H1 (cell line): ENCODE results near the gene ICAM3. TPM values are rescaled to one million over a fixed set of nuclear protein-coding genes. Genes with fewer than 3 reads are reported as not detected.

Experiments used
- CTCF ChIA-PET: fragments of 300-600 bp; sonication (Branson Sonifier 250); formaldehyde crosslinking; loops from one replicate; lab custom pipeline; 2021; ENCODE audit not compliant: partially characterized antibody; lab: Charles Lee
- POLR2A ChIA-PET: fragments of 300-600 bp; sonication (Branson Sonifier 250); formaldehyde crosslinking; loops from one replicate; lab custom pipeline; 2021; ENCODE audit warnings: inconsistent platforms; ENCODE audit not compliant: partially characterized antibody; lab: Charles Lee
- DNase-seq, 2 experiments: peaks; one replicate each; pipeline versions ENCODE4 v3.0.0 to v3.0.0-alpha.2; 2010 to 2022; ENCODE audit warnings: low spot score in 2 of 2, low read depth in 1 of 2, mixed read lengths in 1 of 2
- FAIRE-seq: peaks from 2 replicates; lab custom pipeline; 2011; peaks lifted over from hg19 to GRCh38; lab: Jason Lieb, UNC
- H2AFZ ChIP-seq: 2 replicates; pipeline ENCODE4 v1.8.1; 2012; ENCODE audit warnings: low read length, inconsistent platforms
- H2AK5ac ChIP-seq: 2 replicates; pipeline ENCODE4 v1.6.1; 2013; ENCODE audit warnings: low read depth, low read length
- H2BK120ac ChIP-seq: replicated peaks from 2 replicates; pipeline ENCODE3; 2013; ENCODE audit warnings: low read depth, low read length, inconsistent platforms
- H2BK12ac ChIP-seq: 2 replicates; pipeline ENCODE4 v1.6.1; 2013; ENCODE audit warnings: low read depth, low read length
- H2BK15ac ChIP-seq: 2 replicates; pipeline ENCODE4 v1.6.1; 2013; ENCODE audit warnings: low read length
- H2BK20ac ChIP-seq: 2 replicates; pipeline ENCODE4 v1.6.1; 2013; ENCODE audit warnings: low read length
- H2BK5ac ChIP-seq: 2 replicates; pipeline ENCODE4 v1.6.1; 2013; ENCODE audit warnings: low read depth, low read length
- H3K14ac ChIP-seq: 2 replicates; pipeline ENCODE4 v1.6.1; 2013; ENCODE audit warnings: inconsistent platforms; ENCODE audit not compliant: insufficient read length
- H3K18ac ChIP-seq: 2 replicates; pipeline ENCODE4 v1.6.1; 2013; ENCODE audit warnings: low read length; ENCODE audit errors: extremely low read depth
- H3K23ac ChIP-seq: 2 replicates; pipeline ENCODE4 v1.6.1; 2013; ENCODE audit warnings: inconsistent platforms; ENCODE audit not compliant: insufficient read length
- H3K23me2 ChIP-seq: 2 replicates; pipeline ENCODE4 v1.6.1; 2013; ENCODE audit warnings: low read depth, low read length
- H3K27ac ChIP-seq: 2 replicates; pipeline ENCODE4 v1.6.1; 2011; ENCODE audit warnings: low read depth, low read length, inconsistent platforms
- H3K27me3 ChIP-seq, 4 experiments: replicated peaks in 1 of 4; 1 replicate in 1 of 4; 2 replicates in 3 of 4; pipeline versions ENCODE4 v1.6.1 to v1.8.1; 2011 to 2013; ENCODE audit warnings: low read length in 3 of 4, mild to moderate bottlenecking in 3 of 4, inconsistent platforms in 2 of 4, mixed read lengths in 2 of 4, moderate library complexity in 1 of 4; ENCODE audit not compliant: control insufficient read depth in 3 of 4, insufficient read depth in 3 of 4; ENCODE audit errors: extremely low read depth in 1 of 4
- H3K36me3 ChIP-seq, 4 experiments: 2 replicates each; pipeline versions ENCODE4 v1.6.1 to v1.8.1; 2011 to 2013; ENCODE audit warnings: mild to moderate bottlenecking in 4 of 4, low read length in 3 of 4, moderate library complexity in 2 of 4, control low read depth in 1 of 4, inconsistent platforms in 1 of 4; ENCODE audit not compliant: insufficient read depth in 4 of 4, control insufficient read depth in 2 of 4
- H3K4ac ChIP-seq: replicated peaks from 2 replicates; pipeline ENCODE3; 2013; ENCODE audit warnings: low read length, low read depth, mixed read lengths, inconsistent platforms; ENCODE audit not compliant: insufficient read length
- H3K4me1 ChIP-seq, 4 experiments: replicated peaks in 1 of 4; 1 replicate in 1 of 4; 2 replicates in 3 of 4; pipeline versions ENCODE4 v1.6.1 to v1.8.1; 2011 to 2013; ENCODE audit warnings: low read length in 3 of 4, inconsistent platforms in 2 of 4, mixed read lengths in 1 of 4; ENCODE audit not compliant: insufficient read depth in 4 of 4, control insufficient read depth in 3 of 4
- H3K4me2 ChIP-seq, 2 experiments: 2 replicates each; pipeline versions ENCODE4 v1.6.1 to v1.8.1; 2011 to 2013; ENCODE audit warnings: low read depth in 2 of 2, low read length in 2 of 2, control low read depth in 1 of 2, inconsistent platforms in 1 of 2, mild to moderate bottlenecking in 1 of 2; ENCODE audit not compliant: insufficient read depth in 1 of 2
- H3K4me3 ChIP-seq, 4 experiments: fragments of 200-600, 300-600 bp in 1 of 4; sonication (generic), shearing (Covaris generic), sonication (Bioruptor Twin) in 1 of 4; 2 replicates each; pipeline versions ENCODE4 v1.5.1 to v1.8.1; 2011 to 2016; ENCODE audit warnings: low read length in 4 of 4, low read depth in 3 of 4, control low read depth in 2 of 4, inconsistent platforms in 2 of 4, mild to moderate bottlenecking in 2 of 4, mixed read lengths in 1 of 4, moderate library complexity in 1 of 4; ENCODE audit not compliant: insufficient read depth in 2 of 4; ENCODE audit errors: extremely low read depth in 1 of 4
- H3K56ac ChIP-seq: replicated peaks from 2 replicates; pipeline ENCODE3; 2013; ENCODE audit warnings: low read depth, mild to moderate bottlenecking, mixed read lengths, low read length, inconsistent platforms; ENCODE audit not compliant: insufficient read length
- H3K79me1 ChIP-seq: 2 replicates; pipeline ENCODE4 v1.6.1; 2013; ENCODE audit warnings: low read depth, low read length, control low read depth
- H3K79me2 ChIP-seq, 2 experiments: 2 replicates each; pipeline versions ENCODE4 v1.6.1 to v1.8.1; 2012 to 2013; ENCODE audit warnings: low read length in 2 of 2, mild to moderate bottlenecking in 2 of 2, inconsistent platforms in 1 of 2; ENCODE audit not compliant: insufficient read depth in 2 of 2, control insufficient read depth in 1 of 2
- H3K9ac ChIP-seq, 4 experiments: replicated peaks in 1 of 4; 1 replicate in 1 of 4; 2 replicates in 3 of 4; pipeline versions ENCODE4 v1.6.1 to v1.8.1; 2011 to 2013; ENCODE audit warnings: low read depth in 3 of 4, low read length in 3 of 4, control low read depth in 2 of 4, mild to moderate bottlenecking in 2 of 4, moderate library complexity in 2 of 4, inconsistent platforms in 1 of 4; ENCODE audit errors: extremely low read depth in 1 of 4
- H3K9me3 ChIP-seq, 2 experiments: 2 replicates each; pipeline versions ENCODE4 v1.6.1 to v1.8.1; 2012 to 2013; ENCODE audit warnings: mild to moderate bottlenecking in 2 of 2, moderate library complexity in 2 of 2, control low read depth in 1 of 2, inconsistent platforms in 1 of 2, low read depth in 1 of 2, low read length in 1 of 2, mixed read lengths in 1 of 2; ENCODE audit not compliant: insufficient read depth in 2 of 2
- H4K20me1 ChIP-seq, 2 experiments: replicated peaks in 1 of 2; 2 replicates each; pipeline versions ENCODE3 to v1.8.1; 2011 to 2013; ENCODE audit warnings: inconsistent platforms in 2 of 2, low read length in 2 of 2, mild to moderate bottlenecking in 1 of 2; ENCODE audit not compliant: insufficient read depth in 2 of 2, control insufficient read depth in 1 of 2
- H4K5ac ChIP-seq: 2 replicates; pipeline ENCODE4 v1.6.1; 2013; ENCODE audit warnings: low read length, low read depth, mixed read lengths, inconsistent platforms; ENCODE audit not compliant: insufficient read length
- H4K8ac ChIP-seq: 2 replicates; pipeline ENCODE4 v1.8.0; 2013; ENCODE audit warnings: mild to moderate bottlenecking, moderate library complexity, low read length, inconsistent platforms; ENCODE audit not compliant: insufficient read depth; ENCODE audit errors: extremely low read depth
- H4K91ac ChIP-seq: replicated peaks from 2 replicates; pipeline ENCODE3; 2013; ENCODE audit warnings: low read length, mixed read lengths, inconsistent platforms; ENCODE audit not compliant: insufficient read length
- CHD2 ChIP-seq: IDR thresholded peaks from 2 replicates; pipeline ENCODE4 v1.6.1; 2012; ENCODE audit warnings: low read length, improper control_type of control experiment
- HDAC2 ChIP-seq, 2 experiments: fragments of 300-600 bp in 1 of 2; sonication (generic) in 1 of 2; IDR thresholded peaks; 2 replicates each; pipeline ENCODE4 v1.6.1; 2011 to 2012; ENCODE audit warnings: low read depth in 2 of 2, low read length in 2 of 2, mild to moderate bottlenecking in 2 of 2, moderate library complexity in 2 of 2, borderline replicate concordance in 1 of 2, inconsistent platforms in 1 of 2
- MAX ChIP-seq: IDR thresholded peaks from 2 replicates; pipeline ENCODE4 v1.6.1; 2012; ENCODE audit warnings: inconsistent platforms
- NANOG ChIP-seq: IDR thresholded peaks from 2 replicates; pipeline ENCODE4 v1.6.1; 2011; ENCODE audit warnings: low read length, low read depth, mild to moderate bottlenecking, inconsistent platforms; ENCODE audit not compliant: insufficient read depth, poor library complexity, severe bottlenecking
- NRF1 ChIP-seq: IDR thresholded peaks from 2 replicates; pipeline ENCODE4 v1.6.1; 2011; ENCODE audit warnings: mild to moderate bottlenecking, low read depth, low read length, improper control_type of control experiment
- POU5F1 ChIP-seq: IDR thresholded peaks from 2 replicates; pipeline ENCODE4 v1.6.1; 2011; ENCODE audit warnings: low read depth, mild to moderate bottlenecking, low read length, moderate library complexity
- SIN3A ChIP-seq, 2 experiments: IDR thresholded peaks in 1 of 2; conservative IDR thresholded peaks in 1 of 2; 2 replicates each; pipeline ENCODE4 v1.6.1; 2011 to 2012; ENCODE audit warnings: low read length in 2 of 2, improper control_type of control experiment in 1 of 2, low read depth in 1 of 2, mild to moderate bottlenecking in 1 of 2
- SP2 ChIP-seq: IDR thresholded peaks from 2 replicates; pipeline ENCODE4 v1.6.1; 2012; ENCODE audit warnings: mild to moderate bottlenecking, low read length, inconsistent platforms
- TAF1 ChIP-seq: IDR thresholded peaks from 2 replicates; pipeline ENCODE4 v1.6.1; 2011; ENCODE audit warnings: mild to moderate bottlenecking, low read depth, low read length
- TAF7 ChIP-seq: optimal IDR thresholded peaks from 2 replicates; pipeline ENCODE3; 2011; ENCODE audit warnings: low read depth, mild to moderate bottlenecking, inconsistent platforms, low read length, moderate library complexity, borderline replicate concordance
- TBP ChIP-seq: IDR thresholded peaks from 2 replicates; pipeline ENCODE4 v1.6.1; 2011; ENCODE audit warnings: low read depth, low read length, improper control_type of control experiment
- WGBS, 2 experiments: shearing (Covaris generic) in 1 of 2; methylation state at CpG; one replicate each; pipeline versions ENCODE4 v1.1.6 to v1.1.7; 2013 to 2015; ENCODE audit warnings: low lambda C conversion rate in 2 of 2, mixed read lengths in 2 of 2, inconsistent platforms in 1 of 2, low coverage in 1 of 2, missing lambda C conversion rate in 1 of 2; ENCODE audit not compliant: insufficient replicate concordance in 2 of 2, insufficient coverage in 1 of 2, insufficient read length in 1 of 2; ENCODE audit errors: extremely low coverage in 1 of 2, missing lambda C conversion rate in 1 of 2; 5-methylcytosine and 5-hydroxymethylcytosine counted together
- polyA plus RNA-seq, 7 experiments: library from polyadenylated mRNA; depleted of rRNA in 3 of 7; stranded (reverse) in 5 of 7; unstranded in 2 of 7; fragments of >200 nt in 5 of 7; fragments of 200-250 nt in 2 of 7; gene quantifications; 1 replicate in 5 of 7; 2 replicates in 1 of 7; 4 replicates in 1 of 7; pipeline versions ENCODE4 v1.2.1 to v1.2.3, GENCODE V29; 2011 to 2013; ENCODE audit warnings: missing spikeins in 2 of 7, mixed read lengths in 2 of 7
- total RNA-seq: library from RNA; stranded (reverse); fragmentation: NEBNext Ultra II Directional; extraction: Animal tissue kit (Norgen Biotek cat#: 25700); gene quantifications from 2 replicates; pipeline ENCODE4 v1.2.1, GENCODE V29; 2021
- TF ChIP-seq, protein P1 (sequence below): IDR thresholded peaks from 2 replicates; pipeline ENCODE4 v1.6.1; 2011; ENCODE audit warnings: low read length, improper control_type of control experiment

The ICAM3 gene
- total and polyA plus RNA-seq, 2 of the 8 experiments (the other 6 are each of a cell fraction or from before 2014, with no cell fraction given), result 15.4 to 16.5 TPM

DNA sequence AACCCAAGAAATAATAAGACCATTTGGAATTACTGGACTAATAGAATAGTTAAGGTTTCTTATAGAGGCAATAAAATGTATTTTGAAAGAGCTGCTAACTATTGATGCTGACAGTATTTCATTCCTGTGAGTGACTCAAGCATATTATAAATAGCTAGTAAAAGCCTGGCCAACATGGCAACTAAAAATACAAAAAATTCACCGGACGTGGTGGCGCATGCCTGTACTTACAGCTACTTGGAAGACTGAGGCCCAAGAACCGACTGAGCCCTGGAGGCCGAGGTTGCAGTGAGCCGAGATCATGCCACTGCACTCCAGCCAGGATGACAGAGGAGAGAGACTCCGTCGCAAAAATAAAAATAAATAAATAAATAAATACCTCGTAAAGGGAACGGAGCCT lies 5.4 kb upstream of the ICAM3 start:
- TF ChIP-seq POU5F1 (no peak), NANOG (no peak), HDAC2 (IDR thresholded peaks at IDR 0.05; ENCODE audit: borderline replicate concordance in 1 of 2, low read depth in 2 of 2, low read length in 2 of 2) (no peak), TAF1 (no peak), SP2 (no peak), TAF7 (no peak), SIN3A (conservative IDR thresholded peaks at IDR 0.05 in 1 of 2, IDR thresholded peaks at IDR 0.05 in 1 of 2; ENCODE audit: low read depth in 1 of 2, low read length in 2 of 2) (no peak), CHD2 (no peak), TBP (no peak), MAX (no peak), NRF1 (no peak)
- TF ChIP-seq, protein P1, sequence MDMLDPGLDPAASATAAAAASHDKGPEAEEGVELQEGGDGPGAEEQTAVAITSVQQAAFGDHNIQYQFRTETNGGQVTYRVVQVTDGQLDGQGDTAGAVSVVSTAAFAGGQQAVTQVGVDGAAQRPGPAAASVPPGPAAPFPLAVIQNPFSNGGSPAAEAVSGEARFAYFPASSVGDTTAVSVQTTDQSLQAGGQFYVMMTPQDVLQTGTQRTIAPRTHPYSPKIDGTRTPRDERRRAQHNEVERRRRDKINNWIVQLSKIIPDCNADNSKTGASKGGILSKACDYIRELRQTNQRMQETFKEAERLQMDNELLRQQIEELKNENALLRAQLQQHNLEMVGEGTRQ, result no peak
- H3K56ac ChIP-seq, result no peak overlapping the region
- H2BK5ac ChIP-seq, result no peak overlapping the region
- no peak overlapping the region for H3K4ac ChIP-seq
- H2AK5ac ChIP-seq, result no peak overlapping the region
- H3K79me2 ChIP-seq, result no peaks in the 10 kb centered on the region
- H3K9me3 ChIP-seq, result no peaks in the 10 kb centered on the region
- H3K27ac ChIP-seq, result no peak overlapping the region
- no peaks in the 10 kb centered on the region for H3K27me3 ChIP-seq
- no peak overlapping the region for H4K8ac ChIP-seq
- ChIA-PET POLR2A (interaction anchor here (1.1 to 1.3 kb wide), 3 partner anchors 9 to 11 kb away, joined by 3 to 5 read pairs (median 3); partner anchors contain the start of gene RAVER1), CTCF (interaction anchor here (1.1 to 2.4 kb wide), 5 partner anchors 9 to 86 kb away, joined by 3 to 11 read pairs (median 4); partner anchors contain the start of gene ICAM1)
- H3K14ac ChIP-seq, result no peak overlapping the region
- DNase-seq (no peak), FAIRE-seq (no peak)
- no peaks in the 10 kb centered on the region for H3K79me1 ChIP-seq
- H3K9ac ChIP-seq, result no peak overlapping the region
- no peak overlapping the region for H4K91ac ChIP-seq
- H4K5ac ChIP-seq, result no peak overlapping the region
- H3K36me3 ChIP-seq, result no peaks in the 10 kb centered on the region; a peak in 1 of 8 replicates
- H2BK12ac ChIP-seq, result no peak overlapping the region
- no peak overlapping the region for H2BK15ac ChIP-seq
- H2AFZ ChIP-seq, result no peak overlapping the region
- no peak overlapping the region for H3K4me3 ChIP-seq
- H2BK20ac ChIP-seq, result no peak overlapping the region
- H3K18ac ChIP-seq, result no peak overlapping the region
- H3K4me1 ChIP-seq, result no peaks in the 10 kb centered on the region; a peak in 1 of 7 replicates
- H3K23me2 ChIP-seq, result no peaks in the 10 kb centered on the region; the same call in 1 of the 2 replicates
- no peaks in the 10 kb centered on the region for H4K20me1 ChIP-seq
- no peak overlapping the region for H2BK120ac ChIP-seq
- 92% methylated on average over 10 of the region's 10 CpGs; no CpG with 5 or more reads in 1 of the 2 experiments for WGBS, 2 experiments
- H3K23ac ChIP-seq, result no peak overlapping the region
- H3K4me2 ChIP-seq, result no peak overlapping the region
